WTC11 (cell line): Measurements from ENCODE around the gene CCDC141.

ENCODE experiments used
- ATF6 ChIP-seq: sonication (generic); formaldehyde crosslinking; IDR thresholded peaks from 2 replicates; pipeline ENCODE4 v1.8.1; 2023; ENCODE audit warnings: mild to moderate bottlenecking, missing genetic modification reagents
- CREB1 ChIP-seq: sonication (generic); formaldehyde crosslinking; IDR thresholded peaks from 2 replicates; pipeline ENCODE4 v1.8.0; 2023; ENCODE audit warnings: mild to moderate bottlenecking, missing genetic modification reagents
- CTCF ChIP-seq: fragments of 200-600 bp; IDR thresholded peaks from 2 replicates; pipeline ENCODE4 v1.8.0; 2022; ENCODE audit warnings: antibody characterized with exemption
- HMGXB4 ChIP-seq: sonication (generic); formaldehyde crosslinking; IDR thresholded peaks from 2 replicates; pipeline ENCODE4 v1.8.1; 2023; ENCODE audit warnings: mild to moderate bottlenecking, moderate library complexity, missing genetic modification reagents
- JUN ChIP-seq: sonication (generic); formaldehyde crosslinking; IDR thresholded peaks from 2 replicates; pipeline ENCODE4 v1.8.0; 2023; ENCODE audit warnings: mild to moderate bottlenecking, missing genetic modification reagents
- MAX ChIP-seq: sonication (generic); formaldehyde crosslinking; IDR thresholded peaks from 2 replicates; pipeline ENCODE4 v1.8.0; 2022; ENCODE audit warnings: mild to moderate bottlenecking, missing genetic modification reagents
- NR2C2 ChIP-seq: sonication (generic); formaldehyde crosslinking; IDR thresholded peaks from 2 replicates; pipeline ENCODE4 v1.8.0; 2022; ENCODE audit warnings: mild to moderate bottlenecking, missing genetic modification reagents
- PREB ChIP-seq: sonication (generic); formaldehyde crosslinking; IDR thresholded peaks from 2 replicates; pipeline ENCODE4 v1.8.1; 2022; ENCODE audit warnings: mild to moderate bottlenecking, missing genetic modification reagents, moderate library complexity, borderline replicate concordance
- RORB ChIP-seq: fragments of 250-450 bp; sonication (Bioruptor Pico); IDR thresholded peaks from 2 replicates; pipeline ENCODE4 v1.9.0; 2021; ENCODE audit warnings: mild to moderate bottlenecking
- USF2 ChIP-seq: sonication (generic); formaldehyde crosslinking; IDR thresholded peaks from 2 replicates; pipeline ENCODE4 v1.8.1; 2023; ENCODE audit warnings: mild to moderate bottlenecking, missing genetic modification reagents, moderate library complexity
- ZNF121 ChIP-seq: sonication (generic); formaldehyde crosslinking; IDR thresholded peaks from 2 replicates; pipeline ENCODE4 v1.8.0; 2023; ENCODE audit warnings: missing genetic modification reagents
- ZNF532 ChIP-seq: fragments of 250-450 bp; sonication (Bioruptor Pico); IDR thresholded peaks from 2 replicates; pipeline ENCODE4 v1.9.0; 2021; ENCODE audit warnings: mild to moderate bottlenecking, borderline replicate concordance

- no peak for TF ChIP-seq CTCF
- no peak for TF ChIP-seq ZNF121 (CRISPR knock-in tag)
- TF ChIP-seq JUN: no peak
- no peak for TF ChIP-seq ATF6
- no peak for TF ChIP-seq RORB (CRISPR knock-in tag)
- TF ChIP-seq USF2 (CRISPR knock-in tag): no peak
- no peak for TF ChIP-seq MAX
- no peak for TF ChIP-seq HMGXB4 (CRISPR knock-in tag)
- no peak for TF ChIP-seq CREB1 (CRISPR knock-in tag)
- no peak for TF ChIP-seq PREB
- TF ChIP-seq NR2C2 (CRISPR knock-in tag): no peak
- no peak for TF ChIP-seq ZNF532 (CRISPR knock-in tag)
Observed at GRCh38 chr2:178990533-178991241, 59.2 kb downstream of the CCDC141 start.
